ENCODE measurements around the gene PON3. TPM values are rescaled to one million over a fixed set of nuclear protein-coding genes. Genes with fewer than 3 reads are reported as not detected.

The PON3 gene
- total and polyA plus RNA-seq, 2 of the 13 experiments (the other 11 are each of a cell fraction or from before 2014, with no cell fraction given), result 23.6 to 37.8 TPM

- no peak for TF ChIP-seq NFAT5 (CRISPR knock-in tag; IDR thresholded peaks at IDR 0.05)
- TF ChIP-seq ARID4A (CRISPR knock-in tag; IDR thresholded peaks at IDR 0.05; ENCODE audit: borderline replicate concordance), result peak; percentile 14; the same call in 1 of the 2 replicates
- TF ChIP-seq MLXIP (CRISPR knock-in tag; IDR thresholded peaks at IDR 0.05; ENCODE audit: borderline replicate concordance), result no peak
- TF ChIP-seq BRCA1 (CRISPR knock-in tag; IDR thresholded peaks at IDR 0.05), result no peak
- TF ChIP-seq, protein P1, sequence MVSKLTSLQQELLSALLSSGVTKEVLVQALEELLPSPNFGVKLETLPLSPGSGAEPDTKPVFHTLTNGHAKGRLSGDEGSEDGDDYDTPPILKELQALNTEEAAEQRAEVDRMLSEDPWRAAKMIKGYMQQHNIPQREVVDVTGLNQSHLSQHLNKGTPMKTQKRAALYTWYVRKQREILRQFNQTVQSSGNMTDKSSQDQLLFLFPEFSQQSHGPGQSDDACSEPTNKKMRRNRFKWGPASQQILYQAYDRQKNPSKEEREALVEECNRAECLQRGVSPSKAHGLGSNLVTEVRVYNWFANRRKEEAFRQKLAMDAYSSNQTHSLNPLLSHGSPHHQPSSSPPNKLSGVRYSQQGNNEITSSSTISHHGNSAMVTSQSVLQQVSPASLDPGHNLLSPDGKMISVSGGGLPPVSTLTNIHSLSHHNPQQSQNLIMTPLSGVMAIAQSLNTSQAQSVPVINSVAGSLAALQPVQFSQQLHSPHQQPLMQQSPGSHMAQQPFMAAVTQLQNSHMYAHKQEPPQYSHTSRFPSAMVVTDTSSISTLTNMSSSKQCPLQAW (CRISPR knock-in tag; IDR thresholded peaks at IDR 0.05), result peak; percentile 88
- peak; percentile 22; the same call in 1 of the 2 replicates for TF ChIP-seq CREB1 (IDR thresholded peaks at IDR 0.05)
- peak; percentile 81 for TF ChIP-seq CREB1 (CRISPR knock-in tag; IDR thresholded peaks at IDR 0.05)
- TF ChIP-seq ZFP37 (CRISPR knock-in tag; IDR thresholded peaks at IDR 0.05; ENCODE audit: borderline replicate concordance), result no peak
- TF ChIP-seq ASH2L (IDR thresholded peaks at IDR 0.05; ENCODE audit: insufficient read length, low read depth, low read length), result peak; percentile 86
- peak; percentile 61; the same call in 1 of the 2 replicates for TF ChIP-seq HOXA3 (CRISPR knock-in tag; IDR thresholded peaks at IDR 0.05)
- TF ChIP-seq LCORL (IDR thresholded peaks at IDR 0.05), result peak; percentile 94
- TF ChIP-seq LCORL (CRISPR knock-in tag; IDR thresholded peaks at IDR 0.05), result peak; percentile 95
- TF ChIP-seq AHR (CRISPR knock-in tag; IDR thresholded peaks at IDR 0.05), result no peak
Observed at GRCh38 chr7:95440394-95441038, 44.3 kb upstream of the PON3 start (continued).

Data from HepG2 (cell line).